H7 (cell line): ENCODE data around the gene ARFIP1. TPM values are rescaled to one million over a fixed set of nuclear protein-coding genes. Genes with fewer than 3 reads are reported as not detected.

Experiments
- DNase-seq: peaks from one replicate; pipeline ENCODE4 v3.0.0; 2012
- H3K27me3 ChIP-seq: 2 replicates; pipeline ENCODE4 v1.6.0; 2011; ENCODE audit warnings: mild to moderate bottlenecking, low read length; ENCODE audit not compliant: control insufficient read depth, insufficient read depth
- H3K36me3 ChIP-seq: replicated peaks from 2 replicates; pipeline ENCODE4 v1.5.1; 2011; ENCODE audit warnings: low read length; ENCODE audit not compliant: control insufficient read depth, insufficient read depth
- H3K4me3 ChIP-seq: 2 replicates; pipeline ENCODE4 v1.5.1; 2011; ENCODE audit warnings: low read depth, mild to moderate bottlenecking, control low read depth, low read length, moderate library complexity; ENCODE audit not compliant: insufficient read depth
- total RNA-seq: library from RNA; depleted of rRNA; stranded (reverse); fragments of >200 nt; shearing (Covaris generic); gene quantifications from 2 replicates; pipeline ENCODE4 v1.2.3, GENCODE V29; 2014; rRNA removed

ARFIP1 gene
- total RNA-seq, 1 experiment from 2014 or later, result 30.5 TPM

- H3K27me3 ChIP-seq, result no peaks in the 10 kb centered on the region
- H3K36me3 ChIP-seq, result peaks cover 10% of the 10 kb centered on the region
- no peak overlapping the region for H3K4me3 ChIP-seq
- DNase-seq, result no peak
Observed at GRCh38 chr4:152956650-152957436, 177.1 kb downstream of the ARFIP1 start.

- Histone ChIP-seq H3K27me3 (no peaks in the 10 kb centered on the region), H3K36me3 (peaks cover 10% of the 10 kb centered on the region), H3K4me3 (no peak overlapping the region)
- no peak for DNase-seq
Observed at GRCh38 chr4:152957437-152958171, 177.8 kb downstream of the ARFIP1 start.

GRCh38 chr4:152959080-152959479, 179.3 kb downstream of the ARFIP1 start:
- Histone ChIP-seq H3K27me3 (no peaks in the 10 kb centered on the region), H3K4me3 (no peak overlapping the region), H3K36me3 (peaks cover 15% of the 10 kb centered on the region)
- DNase-seq, result no peak

GRCh38 chr4:152960082-152960481, 180.3 kb downstream of the ARFIP1 start:
- peaks cover 23% of the 10 kb centered on the region for H3K36me3 ChIP-seq
- no peak overlapping the region for H3K4me3 ChIP-seq
- H3K27me3 ChIP-seq, result no peaks in the 10 kb centered on the region
- DNase-seq, result no peak

- no peak for DNase-seq
- Histone ChIP-seq H3K4me3 (no peak overlapping the region), H3K27me3 (no peaks in the 10 kb centered on the region), H3K36me3 (peaks cover 27% of the 10 kb centered on the region)
Observed at GRCh38 chr4:152961014-152961772, 181.4 kb downstream of the ARFIP1 start.

- H3K27me3 ChIP-seq, result no peaks in the 10 kb centered on the region
- no peak overlapping the region for H3K4me3 ChIP-seq
- peaks cover 26% of the 10 kb centered on the region for H3K36me3 ChIP-seq
- no peak for DNase-seq
Observed at GRCh38 chr4:152961773-152962115, 182.0 kb downstream of the ARFIP1 start.

Other genes with a start within 250 kb of the ARFIP1 start
- gene FBXW7, start 243.9 kb upstream of the ARFIP1 start, total RNA-seq, result 12.7 and 22.7 TPM in 2 replicates
- 0.31 and 1.4 TPM in 2 replicates for gene TMEM154, start 100.0 kb upstream of the ARFIP1 start, total RNA-seq
- 0.73 and 1.8 TPM in 2 replicates for gene TIGD4, start 224 bp upstream of the ARFIP1 start, total RNA-seq
- gene FHDC1, start 156.4 kb downstream of the ARFIP1 start, total RNA-seq, result 4.6 and 4.9 TPM in 2 replicates